BLaER1 treated with 17β-estradiol and CSF1 and Interleukin-3, amounts not matched to agents 10 nM and 100 nM (cell line): ENCODE measurements around the gene ENOX1.
"Not testable (repeated sequence)": the region's sequence is repeated elsewhere in the genome, so short reads cannot be mapped to it uniquely, and the experiment has no call there.

ENCODE experiments used
- H3K27ac ChIP-seq, 11 experiments: shearing (Covaris generic); formaldehyde crosslinking; 2 replicates each; pipeline ENCODE4 v1.8.1; 2022
- H3K27me3 ChIP-seq, 11 experiments: shearing (Covaris generic); formaldehyde crosslinking; 2 replicates each; pipeline ENCODE4 v1.8.1; 2022
- H3K36me3 ChIP-seq, 11 experiments: shearing (Covaris generic); formaldehyde crosslinking; 2 replicates each; pipeline ENCODE4 v1.8.1; 2022
- H3K4me1 ChIP-seq, 10 experiments: shearing (Covaris generic); formaldehyde crosslinking; 2 replicates each; pipeline ENCODE4 v1.8.1; 2022
- H3K4me2 ChIP-seq, 11 experiments: shearing (Covaris generic); formaldehyde crosslinking; 2 replicates each; pipeline ENCODE4 v1.8.1; 2022
- H3K4me3 ChIP-seq, 10 experiments: shearing (Covaris generic); formaldehyde crosslinking; 2 replicates each; pipeline ENCODE4 v1.8.1; 2022
- H3K9ac ChIP-seq, 11 experiments: shearing (Covaris generic); formaldehyde crosslinking; 2 replicates each; pipeline ENCODE4 v1.8.1; 2022
- H3K9me3 ChIP-seq, 11 experiments: shearing (Covaris generic); formaldehyde crosslinking; replicated peaks in 1 of 11; 2 replicates each; pipeline ENCODE4 v1.8.1; 2022
- H4K20me1 ChIP-seq, 11 experiments: shearing (Covaris generic); formaldehyde crosslinking; 2 replicates each; pipeline ENCODE4 v1.8.1; 2022
- Cebpa-rat ChIP-seq, 11 experiments: shearing (Covaris generic); IDR thresholded peaks; 2 replicates each; pipeline ENCODE4 v1.8.1; 2022

The ENOX1 gene

GRCh38 chr13:43425234-43425633 lies 361.5 kb downstream of the ENOX1 start:
- Histone ChIP-seq H3K36me3 (no peaks in the 10 kb centered on the region), H3K4me2 (no peak overlapping the region)
- no peak for TF ChIP-seq Cebpa-rat (IDR thresholded peaks at IDR 0.05)

GRCh38 chr13:43424412-43424811 lies 362.4 kb downstream of the ENOX1 start:
- Histone ChIP-seq H3K27ac (no peak overlapping the region), H3K9me3 (peaks cover 0 to 6% (median 0%) of the 10 kb centered on the region in 11 experiments; a peak in 1 of 22 replicates), H3K27me3 (no peaks in the 10 kb centered on the region), H3K4me3 (no peak overlapping the region), H4K20me1 (no peaks in the 10 kb centered on the region), H3K9ac (no peak overlapping the region), H3K4me1 (no peaks in the 10 kb centered on the region), H3K4me2 (no peak overlapping the region), H3K36me3 (no peaks in the 10 kb centered on the region)
- no peak for TF ChIP-seq Cebpa-rat (IDR thresholded peaks at IDR 0.05)

More at GRCh38 chr13:43425234-43425633, 361.5 kb downstream of the ENOX1 start:
- H3K9me3 ChIP-seq, result peaks cover 0 to 3% (median 0%) of the 10 kb centered on the region in 11 experiments; a peak in 1 of 22 replicates
- H3K9ac ChIP-seq, result no peak overlapping the region
- H3K4me3 ChIP-seq, result no peak overlapping the region
- H3K27ac ChIP-seq, result no peak overlapping the region
- no peaks in the 10 kb centered on the region for H4K20me1 ChIP-seq
- H3K4me1 ChIP-seq, result no peaks in the 10 kb centered on the region
- H3K27me3 ChIP-seq, result no peaks in the 10 kb centered on the region

- H3K4me1 ChIP-seq, result no peaks in the 10 kb centered on the region
- H3K27ac ChIP-seq, result no peak overlapping the region
- no peaks in the 10 kb centered on the region for H3K27me3 ChIP-seq
- H3K9ac ChIP-seq, result no peak overlapping the region
- no peak overlapping the region for H3K4me3 ChIP-seq
- H3K36me3 ChIP-seq, result no peaks in the 10 kb centered on the region
- TF ChIP-seq Cebpa-rat (IDR thresholded peaks at IDR 0.05), result no peak
- H3K9me3 ChIP-seq, result peaks cover 0 to 7% (median 0%) of the 10 kb centered on the region in 11 experiments; a peak in 2 of 22 replicates
- no peaks in the 10 kb centered on the region for H4K20me1 ChIP-seq
- H3K4me2 ChIP-seq, result no peak overlapping the region
These were observed 364.7 kb downstream of the ENOX1 start for GRCh38 chr13:43422116-43422515.

GRCh38 chr13:43416842-43417241 lies 369.9 kb downstream of the ENOX1 start:
- H3K9me3 ChIP-seq, result peaks cover 13 to 24% (median 16%) of the 10 kb centered on the region in 11 experiments; a peak in 21 of 22 replicates
- not testable (repeated sequence) for H3K4me3 ChIP-seq, H3K9ac ChIP-seq, H3K4me2 ChIP-seq, H3K4me1 ChIP-seq, H3K27ac ChIP-seq, H4K20me1 ChIP-seq, H3K36me3 ChIP-seq, H3K27me3 ChIP-seq

- H4K20me1 ChIP-seq, H3K4me3 ChIP-seq, H3K4me2 ChIP-seq, H3K4me1 ChIP-seq, H3K9ac ChIP-seq, H3K36me3 ChIP-seq, H3K27ac ChIP-seq, H3K27me3 ChIP-seq: not testable (repeated sequence)
- peaks cover 13 to 24% (median 16%) of the 10 kb centered on the region in 11 experiments; a peak in 21 of 22 replicates for H3K9me3 ChIP-seq
These were observed 370.4 kb downstream of the ENOX1 start for GRCh38 chr13:43416408-43416807.

- not testable (repeated sequence) for H3K9ac ChIP-seq, H4K20me1 ChIP-seq, H3K36me3 ChIP-seq, H3K27me3 ChIP-seq, H3K27ac ChIP-seq, H3K4me1 ChIP-seq, H3K4me2 ChIP-seq, H3K4me3 ChIP-seq
- peaks cover 13 to 24% (median 16%) of the 10 kb centered on the region in 11 experiments; a peak in 21 of 22 replicates for H3K9me3 ChIP-seq
These were observed 370.8 kb downstream of the ENOX1 start for GRCh38 chr13:43415903-43416391.

GRCh38 chr13:43414111-43414510 lies 372.7 kb downstream of the ENOX1 start:
- no peaks in the 10 kb centered on the region for H3K4me1 ChIP-seq
- no peak for TF ChIP-seq Cebpa-rat (IDR thresholded peaks at IDR 0.05)
- H3K9me3 ChIP-seq, result peaks cover 13 to 17% (median 15%) of the 10 kb centered on the region in 11 experiments; a peak in 21 of 22 replicates
- no peak overlapping the region for H3K9ac ChIP-seq
- no peak overlapping the region for H3K27ac ChIP-seq
- no peaks in the 10 kb centered on the region for H3K36me3 ChIP-seq
- no peak overlapping the region for H3K4me3 ChIP-seq
- H3K4me2 ChIP-seq, result no peak overlapping the region
- H4K20me1 ChIP-seq, result no peaks in the 10 kb centered on the region
- H3K27me3 ChIP-seq, result no peaks in the 10 kb centered on the region

GRCh38 chr13:43411741-43412140 lies 375.0 kb downstream of the ENOX1 start:
- no peaks in the 10 kb centered on the region for H3K36me3 ChIP-seq
- H3K9ac ChIP-seq, result no peak overlapping the region
- no peak for TF ChIP-seq Cebpa-rat (IDR thresholded peaks at IDR 0.05)
- no peaks in the 10 kb centered on the region for H3K27me3 ChIP-seq
- H3K4me2 ChIP-seq, result no peak overlapping the region
- peaks cover 13 to 14% (median 13%) of the 10 kb centered on the region in 11 experiments; a peak in 21 of 22 replicates for H3K9me3 ChIP-seq
- no peak overlapping the region for H3K27ac ChIP-seq
- no peaks in the 10 kb centered on the region for H3K4me1 ChIP-seq
- H4K20me1 ChIP-seq, result no peaks in the 10 kb centered on the region
- H3K4me3 ChIP-seq, result no peak overlapping the region

- no peaks in the 10 kb centered on the region for H4K20me1 ChIP-seq
- no peaks in the 10 kb centered on the region for H3K36me3 ChIP-seq
- no peak overlapping the region for H3K9ac ChIP-seq
- H3K27me3 ChIP-seq, result no peaks in the 10 kb centered on the region
- H3K27ac ChIP-seq, result no peak overlapping the region
- no peak overlapping the region for H3K4me3 ChIP-seq
- H3K4me1 ChIP-seq, result no peaks in the 10 kb centered on the region
- peaks cover 7 to 8% (median 8%) of the 10 kb centered on the region in 11 experiments; a peak in 21 of 22 replicates for H3K9me3 ChIP-seq
- TF ChIP-seq Cebpa-rat (IDR thresholded peaks at IDR 0.05), result no peak
- H3K4me2 ChIP-seq, result no peak overlapping the region
These were observed 375.6 kb downstream of the ENOX1 start for GRCh38 chr13:43411211-43411610.

- Histone ChIP-seq H3K4me1 (no peaks in the 10 kb centered on the region), H4K20me1 (no peaks in the 10 kb centered on the region), H3K4me3 (no peak overlapping the region), H3K9ac (no peak overlapping the region), H3K9me3 (no peaks in the 10 kb centered on the region), H3K36me3 (no peaks in the 10 kb centered on the region), H3K4me2 (no peak overlapping the region), H3K27me3 (no peaks in the 10 kb centered on the region), H3K27ac (no peak overlapping the region)
- TF ChIP-seq Cebpa-rat (IDR thresholded peaks at IDR 0.05), result no peak
These were observed 378.5 kb downstream of the ENOX1 start for GRCh38 chr13:43408274-43408673.
